LNCaP clone FGC (cell line): Measurements from ENCODE around the gene TENM4.

Experiments
- DNase-seq: peaks from one replicate; pipeline ENCODE4 v3.0.0-alpha.2; 2011; ENCODE audit warnings: low read depth
- H3K4me3 ChIP-seq: 2 replicates; pipeline ENCODE4 v1.5.1; 2011; ENCODE audit warnings: mild to moderate bottlenecking, low read depth, low read length, control low read depth
- TF ChIP-seq, protein P1 (sequence below): IDR thresholded peaks from 2 replicates; pipeline ENCODE4 v1.5.1; 2012; ENCODE audit warnings: mild to moderate bottlenecking; ENCODE audit not compliant: control insufficient read depth, insufficient read depth; ENCODE audit errors: extremely low read depth

The TENM4 gene

DNA sequence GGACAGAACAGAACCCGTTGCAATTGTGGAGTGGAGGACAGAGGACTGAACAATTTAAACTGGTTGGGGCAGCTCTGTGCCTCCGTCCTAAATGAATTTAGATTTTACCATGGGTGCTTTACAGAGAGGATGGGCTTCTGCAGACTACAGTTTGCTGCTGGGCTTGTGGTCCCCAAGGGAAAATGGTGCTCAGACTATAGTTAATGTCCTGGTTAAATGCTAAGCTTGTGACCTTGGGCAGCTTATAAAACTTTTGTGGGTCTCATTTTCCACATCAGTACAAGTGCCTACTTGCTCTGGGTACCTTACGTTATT is 511.0 kb downstream of the TENM4 start:
- H3K4me3 ChIP-seq = no peak overlapping the region
- DNase-seq = no peak
- TF ChIP-seq, protein P1, sequence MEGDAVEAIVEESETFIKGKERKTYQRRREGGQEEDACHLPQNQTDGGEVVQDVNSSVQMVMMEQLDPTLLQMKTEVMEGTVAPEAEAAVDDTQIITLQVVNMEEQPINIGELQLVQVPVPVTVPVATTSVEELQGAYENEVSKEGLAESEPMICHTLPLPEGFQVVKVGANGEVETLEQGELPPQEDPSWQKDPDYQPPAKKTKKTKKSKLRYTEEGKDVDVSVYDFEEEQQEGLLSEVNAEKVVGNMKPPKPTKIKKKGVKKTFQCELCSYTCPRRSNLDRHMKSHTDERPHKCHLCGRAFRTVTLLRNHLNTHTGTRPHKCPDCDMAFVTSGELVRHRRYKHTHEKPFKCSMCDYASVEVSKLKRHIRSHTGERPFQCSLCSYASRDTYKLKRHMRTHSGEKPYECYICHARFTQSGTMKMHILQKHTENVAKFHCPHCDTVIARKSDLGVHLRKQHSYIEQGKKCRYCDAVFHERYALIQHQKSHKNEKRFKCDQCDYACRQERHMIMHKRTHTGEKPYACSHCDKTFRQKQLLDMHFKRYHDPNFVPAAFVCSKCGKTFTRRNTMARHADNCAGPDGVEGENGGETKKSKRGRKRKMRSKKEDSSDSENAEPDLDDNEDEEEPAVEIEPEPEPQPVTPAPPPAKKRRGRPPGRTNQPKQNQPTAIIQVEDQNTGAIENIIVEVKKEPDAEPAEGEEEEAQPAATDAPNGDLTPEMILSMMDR = no peak

DNA sequence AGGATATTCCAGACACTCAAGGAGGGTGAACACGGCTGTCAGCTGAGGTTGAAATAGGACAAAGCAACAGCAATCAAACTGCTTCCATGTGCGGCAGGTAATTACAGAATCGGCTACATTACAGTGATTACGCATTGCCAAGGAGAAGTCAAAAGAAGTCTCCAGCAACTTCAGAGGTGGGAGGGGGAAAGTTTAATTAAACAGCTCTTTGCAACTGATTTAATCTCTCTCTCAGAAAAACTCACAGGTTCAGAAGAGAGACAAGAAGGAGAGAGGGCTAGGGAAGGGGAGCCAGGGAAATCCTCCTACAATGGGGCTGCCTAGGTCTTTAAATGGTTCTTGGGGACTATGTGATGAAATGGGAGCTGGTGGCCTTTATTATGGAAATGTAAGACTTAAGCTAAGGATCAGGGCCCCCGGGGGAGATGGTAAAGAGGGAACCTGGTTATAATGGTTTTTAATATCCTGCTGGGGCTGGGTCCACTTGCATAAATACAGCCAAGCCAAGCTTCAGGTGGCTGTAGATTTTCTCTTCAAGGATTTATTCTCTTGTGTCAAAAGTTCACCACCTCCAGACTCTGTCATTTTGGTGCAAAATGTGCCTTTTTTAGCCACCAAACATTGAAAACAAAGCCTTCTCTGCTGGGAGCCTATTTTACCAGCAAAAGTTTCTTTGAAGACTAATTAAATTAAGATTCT is 511.5 kb downstream of the TENM4 start:
- DNase-seq = no peak
- H3K4me3 ChIP-seq = no peak overlapping the region
- TF ChIP-seq, protein P1 = no peak

DNA sequence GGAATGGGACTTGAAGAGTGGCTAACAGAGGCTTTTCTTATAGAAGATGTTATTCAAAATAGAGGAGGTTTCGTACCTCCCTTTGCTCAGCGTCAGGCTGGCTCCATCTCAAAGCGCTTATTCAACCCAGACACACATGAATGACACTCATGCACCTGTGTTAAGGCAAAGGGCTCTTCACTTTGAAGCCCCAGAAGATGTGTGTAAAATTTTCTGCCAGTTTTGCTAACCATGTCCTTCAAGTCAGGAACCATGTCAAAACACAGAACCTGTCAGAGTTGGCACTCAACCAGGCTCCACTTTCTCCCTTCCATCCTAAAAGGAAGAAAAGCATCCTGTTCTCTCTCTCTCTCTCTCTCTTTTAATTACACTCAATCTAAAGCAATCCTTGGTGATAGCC is 513.3 kb downstream of the TENM4 start:
- TF ChIP-seq, protein P1 = no peak
- H3K4me3 ChIP-seq = no peak overlapping the region
- no peak for DNase-seq

- TF ChIP-seq, protein P1 = no peak
- H3K4me3 ChIP-seq = no peak overlapping the region
- no peak for DNase-seq
Measured at GRCh38 chr11:78926633-78927338, 514.0 kb downstream of the TENM4 start.

- no peak overlapping the region for H3K4me3 ChIP-seq
- TF ChIP-seq, protein P1 = no peak
- no peak for DNase-seq
Measured at GRCh38 chr11:78925387-78925786, 515.4 kb downstream of the TENM4 start.

- H3K4me3 ChIP-seq = no peak overlapping the region
- TF ChIP-seq, protein P1 = no peak
- DNase-seq = no peak
Measured at GRCh38 chr11:78922859-78923625, 517.8 kb downstream of the TENM4 start.
